NCI-H2029 (cell line): Measurements from ENCODE around the gene SRGAP1.

Experiments used
- DNase-seq: peaks from one replicate; lab custom pipeline; 2025; lab: John Stamatoyannopoulos, UW

Gene SRGAP1

GRCh38 chr12:63844391-63845341 is at the start of gene SRGAP1:
Gene SRGAP1 (plus strand): TSS chr12:63844700. CDS start chr12:63844817, 117 bp downstream.
- peak; percentile 43 for DNase-seq

- DNase-seq = no peak
Observed at GRCh38 chr12:63795032-63795687, 49.3 kb upstream of the SRGAP1 start.

GRCh38 chr12:63795944-63796343 is 48.6 kb upstream of the SRGAP1 start:
- DNase-seq = no peak

GRCh38 chr12:63802012-63802608 is 42.4 kb upstream of the SRGAP1 start:
- peak; percentile 39 for DNase-seq

DNA sequence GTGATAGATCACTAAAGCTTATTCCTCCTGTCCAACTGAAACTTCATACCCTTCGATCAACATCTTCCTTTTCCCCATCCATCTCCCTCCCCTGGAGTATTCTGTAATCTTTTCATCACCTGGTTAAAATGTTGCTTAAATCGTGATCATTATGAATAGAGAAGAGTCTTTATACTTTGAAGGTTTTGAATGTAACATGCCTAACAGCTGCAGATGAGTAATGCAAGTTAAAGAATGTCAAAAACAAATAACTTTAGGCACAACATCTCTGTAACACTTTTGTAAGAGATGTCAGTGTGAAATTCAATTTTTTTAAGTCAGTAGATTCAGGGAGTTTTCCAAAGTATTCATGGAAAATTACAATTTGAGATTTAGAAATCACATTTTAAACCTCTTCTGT is 39.8 kb upstream of the SRGAP1 start:
- DNase-seq = no peak

- DNase-seq = peak; percentile 96
Observed at GRCh38 chr12:63805704-63806672, 38.5 kb upstream of the SRGAP1 start.

GRCh38 chr12:63808631-63809030 is 35.9 kb upstream of the SRGAP1 start:
- DNase-seq = no peak

- no peak for DNase-seq
Observed at GRCh38 chr12:63809566-63809965, 34.9 kb upstream of the SRGAP1 start.

- no peak for DNase-seq
Observed at GRCh38 chr12:63811334-63811733, 33.2 kb upstream of the SRGAP1 start.

DNA sequence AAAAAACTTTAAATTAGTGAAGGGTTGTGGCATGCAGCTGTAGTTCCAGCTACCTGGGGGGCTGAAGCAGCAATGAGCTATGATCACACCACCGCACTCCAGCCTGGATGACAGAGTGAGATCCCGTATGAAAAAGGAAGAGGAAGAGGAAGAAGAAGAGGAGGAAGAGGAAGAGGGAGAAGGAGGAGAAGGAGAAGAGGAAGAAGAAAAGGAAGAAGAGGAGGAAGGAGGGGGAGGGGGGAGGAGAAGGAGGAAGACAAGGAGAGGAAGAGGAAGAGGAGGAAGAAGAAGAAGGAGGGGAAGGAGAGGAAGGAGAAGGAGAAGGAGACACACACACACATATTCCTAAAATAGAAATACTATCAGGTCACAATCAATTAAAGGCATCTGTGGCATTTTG is 32.7 kb upstream of the SRGAP1 start:
- DNase-seq = no peak

DNA sequence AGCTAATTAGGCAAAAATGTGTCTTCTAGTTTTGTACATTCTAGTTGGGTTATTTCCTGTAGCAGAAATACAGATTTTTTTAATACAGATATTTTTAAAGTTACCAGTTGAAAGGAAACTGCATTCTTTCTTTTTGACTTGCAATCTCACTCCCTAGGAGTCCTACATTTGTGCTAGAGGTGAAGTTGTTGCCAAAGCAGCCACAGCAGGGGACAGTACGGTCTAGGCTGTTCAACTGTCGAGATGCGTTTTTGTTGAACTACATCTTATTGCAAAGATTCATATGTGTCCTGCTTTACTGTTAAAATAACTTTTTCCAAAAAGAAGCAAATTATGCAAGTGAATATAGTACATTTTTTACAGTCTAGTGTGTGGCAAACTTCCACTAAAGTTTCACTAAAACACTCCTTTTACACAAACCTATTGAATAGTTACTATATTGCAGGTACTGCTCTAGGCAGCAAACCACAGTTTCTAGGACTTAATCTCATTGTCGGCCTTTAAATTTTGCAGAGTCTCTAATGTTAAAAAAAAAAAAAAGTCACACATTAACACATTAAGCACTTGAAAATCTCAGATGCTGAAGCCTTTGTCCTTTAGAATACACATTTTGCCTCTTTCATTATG is 30.2 kb upstream of the SRGAP1 start:
- no peak for DNase-seq

- no peak for DNase-seq
Observed at GRCh38 chr12:63815482-63815852, 29.0 kb upstream of the SRGAP1 start.

GRCh38 chr12:63816031-63816430 is 28.5 kb upstream of the SRGAP1 start:
- no peak for DNase-seq

DNA sequence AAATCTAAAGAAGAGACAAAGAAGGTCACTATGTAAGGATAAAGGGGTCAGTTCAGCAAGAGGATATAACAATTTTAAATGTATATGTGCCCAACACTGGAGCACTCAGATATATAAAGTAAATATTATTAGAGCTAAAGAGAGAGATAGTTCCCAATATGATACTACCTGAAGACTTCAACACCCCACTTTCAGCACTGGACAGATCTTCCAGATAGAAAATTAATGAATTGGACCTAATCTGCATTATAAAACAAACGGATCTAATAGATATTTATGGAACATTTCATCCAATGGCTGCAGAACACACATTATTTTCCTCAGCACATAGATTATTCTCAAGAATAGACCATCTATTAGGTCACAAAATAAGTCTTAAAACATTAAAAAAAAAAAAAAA is 24.1 kb upstream of the SRGAP1 start:
- no peak for DNase-seq

DNA sequence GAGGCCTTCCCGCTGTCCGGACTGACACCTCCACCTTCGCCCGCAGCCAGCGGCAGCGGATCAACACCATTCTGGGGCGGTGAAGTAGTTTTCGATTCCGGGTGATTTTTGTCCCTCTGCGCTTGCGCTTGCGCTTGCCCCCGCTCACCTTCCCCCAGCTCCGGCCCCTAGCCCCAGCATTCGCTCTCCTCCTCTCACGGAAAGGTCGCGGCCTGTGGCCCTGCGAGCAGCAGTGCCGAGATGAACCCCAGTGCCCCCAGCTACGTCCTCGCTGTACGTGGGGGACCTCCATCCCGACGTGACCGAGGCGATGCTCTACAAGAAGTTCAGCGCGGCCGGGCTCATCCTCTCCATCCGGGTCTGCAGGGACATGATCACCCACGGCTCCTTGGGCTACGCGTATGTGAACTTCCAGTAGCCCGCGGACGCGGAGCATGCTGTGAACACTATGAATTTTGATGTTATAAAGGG is 22.7 kb upstream of the SRGAP1 start:
- no peak for DNase-seq

GRCh38 chr12:63822352-63822751 is 22.1 kb upstream of the SRGAP1 start:
- no peak for DNase-seq

DNA sequence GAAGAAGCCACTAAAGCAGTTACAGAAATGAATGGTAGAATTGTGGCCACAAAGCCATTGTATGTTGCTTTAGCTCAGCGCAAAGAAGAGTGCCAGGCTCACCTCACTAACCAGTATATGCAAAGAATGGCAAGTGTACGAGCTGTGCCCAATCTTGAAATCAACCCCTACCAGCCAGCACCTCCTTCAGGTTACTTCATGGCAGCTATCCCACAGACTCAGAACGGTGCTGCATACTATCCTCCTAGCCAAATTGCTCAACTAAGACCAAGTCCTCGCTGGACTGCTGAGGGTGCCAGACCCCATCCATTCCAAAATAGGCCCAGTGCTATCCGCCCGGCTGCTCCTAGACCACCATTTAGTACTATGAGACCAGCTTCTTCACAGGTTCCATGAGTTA is 21.5 kb upstream of the SRGAP1 start:
- no peak for DNase-seq

- DNase-seq = peak; percentile 12
Observed at GRCh38 chr12:63826006-63826585, 18.4 kb upstream of the SRGAP1 start.

DNA sequence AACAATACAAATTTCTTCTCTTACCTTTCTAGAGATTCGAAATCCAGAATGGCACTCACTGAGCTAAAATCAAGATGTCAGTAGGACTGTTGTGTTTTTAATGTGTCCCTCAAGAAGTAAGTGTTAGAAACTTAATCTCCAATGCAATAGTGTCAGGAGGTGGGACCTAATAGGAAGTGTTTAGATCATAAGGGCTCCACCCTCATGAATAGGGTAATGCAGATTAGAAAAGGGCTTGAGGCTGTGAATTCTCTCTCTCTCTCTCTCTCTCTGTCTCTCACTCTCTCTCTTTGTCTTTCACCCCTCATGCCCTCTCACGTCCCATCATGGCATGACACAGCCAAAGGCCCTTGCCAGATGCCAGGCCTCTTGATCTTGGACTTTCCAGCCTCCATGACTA is 15.6 kb upstream of the SRGAP1 start:
- DNase-seq = no peak

DNA sequence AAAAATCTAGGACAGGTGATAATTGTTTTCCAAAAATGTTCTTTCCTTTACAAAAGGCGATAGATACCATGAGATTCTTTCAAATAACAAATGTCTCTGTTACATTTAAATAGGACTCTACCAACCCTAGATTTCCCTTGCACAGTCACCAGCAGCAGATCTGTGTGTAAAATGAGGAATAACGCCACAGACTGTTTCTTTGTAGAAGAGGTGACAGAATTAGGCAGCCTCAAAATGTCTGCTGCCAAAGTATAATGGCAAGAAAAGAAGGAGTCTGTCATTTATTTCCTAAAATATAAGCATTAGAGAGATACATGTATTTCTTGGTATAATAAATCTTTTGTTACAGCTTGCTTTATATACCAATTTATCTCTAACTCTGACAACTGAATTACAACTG is 8.5 kb upstream of the SRGAP1 start:
- no peak for DNase-seq

GRCh38 chr12:63836936-63837335 is 7.6 kb upstream of the SRGAP1 start:
- no peak for DNase-seq
